ENCODE results near the gene PTCD1.

The PTCD1 gene

GRCh38 chr7:99438573-99439480 is at the start of gene PTCD1, which contains the start of gene CPSF4:
TSS of gene PTCD1 (minus strand) at chr7:99438798. CDS start at chr7:99435242, 3,556 bp downstream.
TSS of gene CPSF4 (plus strand) at chr7:99438943. CDS start at chr7:99439083, 140 bp downstream.
- H3K27ac ChIP-seq (ENCODE audit: low read depth in 2 of 2, low read length in 2 of 2): peak within 1 kb of the TSS; percentile 32 to 74
- H3K9me3 ChIP-seq (ENCODE audit: control insufficient read depth in 2 of 2, low read length in 2 of 2): no peaks in the 10 kb centered on the region
- H3K4me1 ChIP-seq (ENCODE audit: control insufficient read depth in 2 of 2, insufficient read depth in 2 of 2, low read length in 2 of 2): peaks cover 16 to 17% of the 10 kb centered on the region in 2 donors
- H3K9ac ChIP-seq (ENCODE audit: low read depth in 1 of 2, low read length in 2 of 2): peak within 1 kb of the TSS; percentile 75 to 88
- peak within 1 kb of the TSS; percentile 77 to 90 for H3K4me3 ChIP-seq (ENCODE audit: low read length in 2 of 2)
- no peaks in the 10 kb centered on the region for H3K27me3 ChIP-seq (ENCODE audit: control insufficient read depth in 2 of 2, insufficient read depth in 2 of 2, low read length in 2 of 2)
- H3K36me3 ChIP-seq (ENCODE audit: control insufficient read depth in 2 of 2, insufficient read depth in 2 of 2, low read length in 2 of 2): peaks cover 6 to 12% of the 10 kb centered on the region in 2 donors

- no peak overlapping the region for H3K9ac ChIP-seq (ENCODE audit: low read depth in 1 of 2, low read length in 2 of 2)
- no peaks in the 10 kb centered on the region for H3K27me3 ChIP-seq (ENCODE audit: control insufficient read depth in 2 of 2, insufficient read depth in 2 of 2, low read length in 2 of 2)
- H3K27ac ChIP-seq (ENCODE audit: low read depth in 2 of 2, low read length in 2 of 2): no peak overlapping the region
- H3K36me3 ChIP-seq (ENCODE audit: control insufficient read depth in 2 of 2, insufficient read depth in 2 of 2, low read length in 2 of 2): peaks cover 3 to 29% of the 10 kb centered on the region in 2 donors
- no peaks in the 10 kb centered on the region for H3K4me1 ChIP-seq (ENCODE audit: control insufficient read depth in 2 of 2, insufficient read depth in 2 of 2, low read length in 2 of 2)
- H3K4me3 ChIP-seq (ENCODE audit: low read length in 2 of 2): no peak overlapping the region
- no peaks in the 10 kb centered on the region for H3K9me3 ChIP-seq (ENCODE audit: control insufficient read depth in 2 of 2, low read length in 2 of 2)
These were observed 46.5 kb upstream of the PTCD1 start for GRCh38 chr7:99485094-99485493.

GRCh38 chr7:99478464-99479440 is 40.2 kb upstream of the PTCD1 start:
- Histone ChIP-seq H3K9me3 (ENCODE audit: control insufficient read depth in 2 of 2, low read length in 2 of 2) (no peaks in the 10 kb centered on the region), H3K4me3 (ENCODE audit: low read length in 2 of 2) (no peak overlapping the region), H3K9ac (ENCODE audit: low read depth in 1 of 2, low read length in 2 of 2) (no peak overlapping the region), H3K4me1 (ENCODE audit: control insufficient read depth in 2 of 2, insufficient read depth in 2 of 2, low read length in 2 of 2) (peaks cover 3 to 6% of the 10 kb centered on the region in 2 donors), H3K27me3 (ENCODE audit: control insufficient read depth in 2 of 2, insufficient read depth in 2 of 2, low read length in 2 of 2) (no peaks in the 10 kb centered on the region), H3K27ac (ENCODE audit: low read depth in 2 of 2, low read length in 2 of 2) (peak overlapping the region; percentile 7 to 16), H3K36me3 (ENCODE audit: control insufficient read depth in 2 of 2, insufficient read depth in 2 of 2, low read length in 2 of 2) (peaks cover 14 to 16% of the 10 kb centered on the region in 2 donors)

GRCh38 chr7:99476107-99476506 is 37.5 kb upstream of the PTCD1 start:
- Histone ChIP-seq H3K9me3 (ENCODE audit: control insufficient read depth in 2 of 2, low read length in 2 of 2) (no peaks in the 10 kb centered on the region), H3K4me1 (ENCODE audit: control insufficient read depth in 2 of 2, insufficient read depth in 2 of 2, low read length in 2 of 2) (peaks cover 9 to 14% of the 10 kb centered on the region in 2 donors), H3K27ac (ENCODE audit: low read depth in 2 of 2, low read length in 2 of 2) (no peak overlapping the region)

GRCh38 chr7:99473315-99473596 is 34.7 kb upstream of the PTCD1 start:
- H3K4me1 ChIP-seq (ENCODE audit: control insufficient read depth in 2 of 2, insufficient read depth in 2 of 2, low read length in 2 of 2): peaks cover 9 to 11% of the 10 kb centered on the region in 2 donors
- no peaks in the 10 kb centered on the region for H3K9me3 ChIP-seq (ENCODE audit: control insufficient read depth in 2 of 2, low read length in 2 of 2)
- peak overlapping the region; percentile 89 to 90 for H3K27ac ChIP-seq (ENCODE audit: low read depth in 2 of 2, low read length in 2 of 2)
- peak overlapping the region; percentile 79 to 89 for H3K4me3 ChIP-seq (ENCODE audit: low read length in 2 of 2)
- peaks cover 0 to 3% of the 10 kb centered on the region in 2 donors for H3K36me3 ChIP-seq (ENCODE audit: control insufficient read depth in 2 of 2, insufficient read depth in 2 of 2, low read length in 2 of 2)
- no peaks in the 10 kb centered on the region for H3K27me3 ChIP-seq (ENCODE audit: control insufficient read depth in 2 of 2, insufficient read depth in 2 of 2, low read length in 2 of 2)
- peak overlapping the region; percentile 74 to 91 for H3K9ac ChIP-seq (ENCODE audit: low read depth in 1 of 2, low read length in 2 of 2)

More at GRCh38 chr7:99476107-99476506, 37.5 kb upstream of the PTCD1 start:
- H3K4me3 ChIP-seq (ENCODE audit: low read length in 2 of 2): no peak overlapping the region
- no peaks in the 10 kb centered on the region for H3K27me3 ChIP-seq (ENCODE audit: control insufficient read depth in 2 of 2, insufficient read depth in 2 of 2, low read length in 2 of 2)
- H3K9ac ChIP-seq (ENCODE audit: low read depth in 1 of 2, low read length in 2 of 2): no peak overlapping the region
- peaks cover 12 to 14% of the 10 kb centered on the region in 2 donors for H3K36me3 ChIP-seq (ENCODE audit: control insufficient read depth in 2 of 2, insufficient read depth in 2 of 2, low read length in 2 of 2)

- no peaks in the 10 kb centered on the region for H3K36me3 ChIP-seq (ENCODE audit: control insufficient read depth in 2 of 2, insufficient read depth in 2 of 2, low read length in 2 of 2)
- H3K4me3 ChIP-seq (ENCODE audit: low read length in 2 of 2): peak within 1 kb of the TSS; percentile 79 to 89
- H3K4me1 ChIP-seq (ENCODE audit: control insufficient read depth in 2 of 2, insufficient read depth in 2 of 2, low read length in 2 of 2): peaks cover 9 to 11% of the 10 kb centered on the region in 2 donors
- no peaks in the 10 kb centered on the region for H3K27me3 ChIP-seq (ENCODE audit: control insufficient read depth in 2 of 2, insufficient read depth in 2 of 2, low read length in 2 of 2)
- H3K9ac ChIP-seq (ENCODE audit: low read depth in 1 of 2, low read length in 2 of 2): peak within 1 kb of the TSS; percentile 85 to 91
- peak within 1 kb of the TSS; percentile 89 to 90 for H3K27ac ChIP-seq (ENCODE audit: low read depth in 2 of 2, low read length in 2 of 2)
- H3K9me3 ChIP-seq (ENCODE audit: control insufficient read depth in 2 of 2, low read length in 2 of 2): no peaks in the 10 kb centered on the region
These were observed 34.1 kb upstream of the PTCD1 start, which contains the start of gene ZNF789 for GRCh38 chr7:99472561-99473314. TSS of gene ZNF789 (plus strand) at chr7:99472890. CDS start at chr7:99476457, 3,567 bp downstream.

- H3K4me1 ChIP-seq (ENCODE audit: control insufficient read depth in 2 of 2, insufficient read depth in 2 of 2, low read length in 2 of 2): peaks cover 17 to 22% of the 10 kb centered on the region in 2 donors
- H3K27me3 ChIP-seq (ENCODE audit: control insufficient read depth in 2 of 2, insufficient read depth in 2 of 2, low read length in 2 of 2): no peaks in the 10 kb centered on the region
- H3K36me3 ChIP-seq (ENCODE audit: control insufficient read depth in 2 of 2, insufficient read depth in 2 of 2, low read length in 2 of 2): no peaks in the 10 kb centered on the region
- H3K4me3 ChIP-seq (ENCODE audit: low read length in 2 of 2): no peak overlapping the region
- H3K9me3 ChIP-seq (ENCODE audit: control insufficient read depth in 2 of 2, low read length in 2 of 2): no peaks in the 10 kb centered on the region
- H3K9ac ChIP-seq (ENCODE audit: low read depth in 1 of 2, low read length in 2 of 2): no peak overlapping the region
- H3K27ac ChIP-seq (ENCODE audit: low read depth in 2 of 2, low read length in 2 of 2): no peak overlapping the region
These were observed 30.9 kb upstream of the PTCD1 start for GRCh38 chr7:99469381-99470065.

GRCh38 chr7:99468336-99468918 is 29.8 kb upstream of the PTCD1 start:
- no peak overlapping the region for H3K27ac ChIP-seq (ENCODE audit: low read depth in 2 of 2, low read length in 2 of 2)
- H3K4me1 ChIP-seq (ENCODE audit: control insufficient read depth in 2 of 2, insufficient read depth in 2 of 2, low read length in 2 of 2): peaks cover 13 to 21% of the 10 kb centered on the region in 2 donors
- no peak overlapping the region for H3K4me3 ChIP-seq (ENCODE audit: low read length in 2 of 2)
- H3K9ac ChIP-seq (ENCODE audit: low read depth in 1 of 2, low read length in 2 of 2): no peak overlapping the region
- H3K36me3 ChIP-seq (ENCODE audit: control insufficient read depth in 2 of 2, insufficient read depth in 2 of 2, low read length in 2 of 2): peaks cover 0 to 5% of the 10 kb centered on the region in 2 donors
- H3K27me3 ChIP-seq (ENCODE audit: control insufficient read depth in 2 of 2, insufficient read depth in 2 of 2, low read length in 2 of 2): no peaks in the 10 kb centered on the region
- no peaks in the 10 kb centered on the region for H3K9me3 ChIP-seq (ENCODE audit: control insufficient read depth in 2 of 2, low read length in 2 of 2)

- Histone ChIP-seq H3K4me3 (ENCODE audit: low read length in 2 of 2) (peak overlapping the region; percentile 86 to 97), H3K36me3 (ENCODE audit: control insufficient read depth in 2 of 2, insufficient read depth in 2 of 2, low read length in 2 of 2) (peaks cover 7 to 12% of the 10 kb centered on the region in 2 donors), H3K9me3 (ENCODE audit: control insufficient read depth in 2 of 2, low read length in 2 of 2) (no peaks in the 10 kb centered on the region), H3K9ac (ENCODE audit: low read depth in 1 of 2, low read length in 2 of 2) (peak overlapping the region; percentile 93 to 94), H3K27me3 (ENCODE audit: control insufficient read depth in 2 of 2, insufficient read depth in 2 of 2, low read length in 2 of 2) (no peaks in the 10 kb centered on the region), H3K27ac (ENCODE audit: low read depth in 2 of 2, low read length in 2 of 2) (peak overlapping the region; percentile 87), H3K4me1 (ENCODE audit: control insufficient read depth in 2 of 2, insufficient read depth in 2 of 2, low read length in 2 of 2) (peaks cover 11 to 16% of the 10 kb centered on the region in 2 donors)
These were observed 26.8 kb upstream of the PTCD1 start for GRCh38 chr7:99465421-99465768.

Measured in mucosa of rectum (tissue), 2 donors.